Stimulated activated naive CD8-positive, alpha-beta T cell treated with anti-CD3 and anti-CD28 coated beads, Interleukin-15, amount 100 ng/mL, for 72 hours (primary cell): ENCODE data around the gene STAB2.

Experiments used
- ATAC-seq: fragments of 150-1000 bp; cut with Tn5 transposase; 2 replicates; pipeline ENCODE4 v1.10.0; 2021; ENCODE audit warnings: mild to moderate bottlenecking, moderate library complexity
- DNase-seq, 2 donors: peaks; one replicate each; pipeline ENCODE4 v3.0.0; 2021 to 2022
- H3K27ac Mint-ChIP-seq, 2 donors: one replicate each; pipeline ENCODE4 v1.8.0; 2022; ENCODE audit warnings: mild to moderate bottlenecking in 2 of 2, mixed read lengths in 2 of 2, moderate library complexity in 2 of 2
- H3K27me3 Mint-ChIP-seq: one replicate; pipeline ENCODE4 v1.8.0; 2022; ENCODE audit warnings: mixed read lengths
- H3K4me1 Mint-ChIP-seq: one replicate; pipeline ENCODE4 v1.8.0; 2022; ENCODE audit warnings: mild to moderate bottlenecking, mixed read lengths
- H3K4me3 Mint-ChIP-seq, 2 donors: one replicate each; pipeline ENCODE4 v1.8.0; 2022; ENCODE audit warnings: mild to moderate bottlenecking in 2 of 2, mixed read lengths in 2 of 2, moderate library complexity in 1 of 2
- H3K9me3 Mint-ChIP-seq, 2 donors: one replicate each; pipeline ENCODE4 v1.8.0; 2022; ENCODE audit warnings: mixed read lengths in 2 of 2

The STAB2 gene

DNA sequence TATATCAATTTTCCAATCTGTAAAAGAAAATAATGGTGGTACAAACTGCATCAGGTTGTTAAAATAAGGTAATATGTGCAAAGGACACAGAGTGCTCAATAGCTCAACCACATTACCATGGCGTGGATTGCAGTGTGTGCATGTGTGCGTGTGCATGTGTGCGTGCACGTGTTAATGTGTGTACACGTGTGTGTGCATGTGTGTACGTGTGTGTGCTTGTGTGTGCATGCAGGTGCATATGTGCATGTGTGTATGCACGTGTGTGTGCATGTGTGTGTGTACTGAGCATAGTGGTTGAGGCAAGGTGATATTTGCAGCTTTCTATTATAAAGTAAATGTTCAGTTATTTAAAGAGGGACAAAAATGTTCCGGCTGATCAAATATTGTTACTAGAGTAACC is 138.3 kb downstream of the STAB2 start:
- no peak overlapping the region for H3K4me3 Mint-ChIP-seq

DNA sequence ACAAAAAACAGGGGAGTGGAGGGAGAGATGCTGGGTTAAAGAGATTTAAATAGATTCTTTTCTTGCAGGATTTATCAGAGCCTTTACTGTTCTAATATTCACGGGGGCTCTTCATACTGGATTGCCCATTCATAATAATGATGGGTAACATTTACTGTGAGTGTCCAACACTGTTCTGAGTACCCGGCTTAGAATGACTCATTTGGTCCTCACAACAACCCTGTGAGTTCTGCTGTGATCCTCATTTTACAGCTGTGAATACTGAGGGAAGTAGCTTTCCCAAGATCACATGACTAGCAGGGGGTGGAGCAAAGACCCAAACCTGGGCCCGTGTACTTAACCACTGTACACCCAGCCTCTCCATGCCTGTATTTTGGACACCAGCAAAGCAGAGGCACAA is 140.6 kb downstream of the STAB2 start:
- no peak for DNase-seq
- Mint-ChIP-seq H3K27ac (no peak overlapping the region), H3K4me1 (no peaks in the 10 kb centered on the region), H3K4me3 (no peak overlapping the region), H3K27me3 (peaks cover 8% of the 10 kb centered on the region), H3K9me3 (peaks cover 5 to 9% of the 10 kb centered on the region in 2 donors)
- ATAC-seq: no peak

More for the DNA sequence above, 138.3 kb downstream of the STAB2 start:
- no peaks in the 10 kb centered on the region for H3K27me3 Mint-ChIP-seq
- H3K4me1 Mint-ChIP-seq: no peaks in the 10 kb centered on the region
- no peak for DNase-seq
- H3K9me3 Mint-ChIP-seq: no peaks in the 10 kb centered on the region
- no peak overlapping the region for H3K27ac Mint-ChIP-seq
- ATAC-seq: no peak

DNA sequence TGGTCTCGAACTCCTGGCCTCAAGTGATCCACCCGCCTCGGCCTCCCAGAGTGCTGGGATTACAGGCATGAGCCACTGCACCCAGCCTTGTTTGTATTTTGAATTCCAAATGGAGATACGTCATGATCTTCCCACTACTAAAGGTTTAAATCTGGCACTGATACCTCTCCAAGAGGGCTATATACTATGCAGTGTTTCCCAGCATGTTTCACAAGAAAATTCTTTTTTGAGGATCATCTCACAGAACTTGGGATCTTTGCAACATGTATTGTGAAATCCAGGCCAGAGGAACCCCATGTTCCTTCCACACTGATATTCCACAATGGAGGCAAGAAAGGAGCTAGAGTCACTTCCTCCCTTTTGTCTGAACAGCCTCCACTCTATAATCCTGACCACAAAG is 141.2 kb downstream of the STAB2 start:
- no peak for DNase-seq
- ATAC-seq: no peak
- Mint-ChIP-seq H3K4me3 (no peak overlapping the region), H3K4me1 (no peaks in the 10 kb centered on the region), H3K9me3 (peaks cover 5 to 9% of the 10 kb centered on the region in 2 donors), H3K27me3 (peaks cover 8% of the 10 kb centered on the region), H3K27ac (no peak overlapping the region)

DNA sequence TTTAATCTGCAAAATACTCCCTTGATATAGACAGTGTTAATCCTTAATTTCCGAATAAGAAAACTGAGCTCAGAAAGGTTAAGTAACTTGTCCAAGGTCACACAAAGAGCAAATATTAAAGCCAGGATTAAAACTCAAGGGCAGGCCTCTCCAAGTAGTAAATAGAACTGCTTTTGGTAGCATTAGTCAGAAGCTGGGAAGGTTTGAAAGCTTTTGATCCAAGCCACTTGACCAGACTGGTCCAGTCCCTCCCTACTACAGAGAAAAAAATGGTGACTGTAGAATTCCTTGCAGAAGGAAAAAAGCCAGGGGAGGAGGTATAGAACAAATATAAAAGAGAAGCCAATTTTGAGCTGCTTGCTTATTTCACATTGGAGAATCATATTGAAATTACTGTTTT is 142.4 kb downstream of the STAB2 start:
- DNase-seq: no peak
- peaks cover 5 to 9% of the 10 kb centered on the region in 2 donors for H3K9me3 Mint-ChIP-seq
- H3K4me1 Mint-ChIP-seq: no peaks in the 10 kb centered on the region
- H3K4me3 Mint-ChIP-seq: no peak overlapping the region
- H3K27me3 Mint-ChIP-seq: peaks cover 8% of the 10 kb centered on the region
- no peak overlapping the region for H3K27ac Mint-ChIP-seq
- no peak for ATAC-seq

DNA sequence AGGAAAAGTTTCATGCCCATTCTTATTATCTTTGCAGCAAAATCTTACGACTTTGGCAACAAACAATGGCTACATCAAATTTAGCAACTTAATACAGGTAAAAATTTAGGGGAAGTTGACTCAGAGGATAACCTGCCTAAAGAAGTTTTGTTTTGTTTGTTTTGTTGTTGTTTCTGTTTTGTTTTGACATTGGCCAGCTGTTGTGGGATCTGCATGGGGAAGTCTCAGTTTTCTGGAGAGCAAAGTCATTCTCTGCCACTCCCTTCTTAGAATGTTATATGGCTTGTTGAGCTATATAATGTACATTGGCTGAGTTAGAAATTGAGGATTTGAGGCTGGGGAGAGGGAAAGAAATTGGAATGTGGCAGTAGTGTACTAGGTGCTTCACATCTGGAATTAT is 144.5 kb downstream of the STAB2 start:
- DNase-seq: no peak
- Mint-ChIP-seq H3K9me3 (peaks cover 5 to 9% of the 10 kb centered on the region in 2 donors), H3K27me3 (peaks cover 8% of the 10 kb centered on the region), H3K4me3 (no peak overlapping the region), H3K4me1 (no peaks in the 10 kb centered on the region), H3K27ac (no peak overlapping the region)
- no peak for ATAC-seq

DNA sequence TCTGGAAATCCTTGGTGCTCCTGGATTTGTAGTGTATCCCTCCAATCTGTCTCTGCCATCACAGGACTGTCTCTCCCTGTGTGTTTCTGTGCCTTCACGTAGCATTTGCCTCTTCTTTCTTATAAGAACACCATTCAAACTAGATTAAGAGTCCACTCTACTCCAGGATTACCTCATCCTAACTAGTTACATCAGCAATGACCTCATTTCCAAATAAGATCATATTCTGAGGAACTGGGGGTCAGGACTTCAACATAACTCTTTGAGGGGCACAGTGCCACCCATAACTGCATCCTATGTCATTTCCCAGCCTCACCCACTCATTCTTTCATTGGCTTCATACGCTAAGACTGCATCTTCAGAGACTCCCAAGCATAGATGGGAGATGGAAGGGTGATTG is 147.8 kb downstream of the STAB2 start:
- Mint-ChIP-seq H3K27ac (peak overlapping the region in 1 of 2 donors; percentile 77), H3K9me3 (peaks cover 5 to 9% of the 10 kb centered on the region in 2 donors), H3K27me3 (peaks cover 13% of the 10 kb centered on the region), H3K4me1 (no peaks in the 10 kb centered on the region), H3K4me3 (no peak overlapping the region)
- ATAC-seq (no peak), DNase-seq (no peak)

DNA sequence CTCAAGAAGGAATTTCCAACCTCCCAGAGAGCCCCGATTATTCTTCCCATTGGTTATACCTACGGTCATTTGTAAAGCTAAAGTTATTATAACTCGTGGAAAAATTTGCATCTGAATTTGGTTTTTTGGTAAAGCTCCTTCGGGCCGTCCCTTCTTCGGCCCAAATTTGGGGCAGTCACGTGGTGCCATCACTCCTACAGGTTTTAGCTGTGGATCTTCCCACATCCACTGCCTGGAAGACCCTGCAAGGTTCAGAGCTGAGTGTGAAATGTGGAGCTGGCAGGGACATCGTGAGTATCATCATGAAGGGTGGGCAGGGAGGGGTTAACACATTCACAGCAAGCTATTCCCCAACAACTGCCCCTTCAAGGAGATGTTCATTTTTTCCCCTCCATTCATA is 148.2 kb downstream of the STAB2 start:
- H3K27me3 Mint-ChIP-seq: peaks cover 13% of the 10 kb centered on the region

DNA sequence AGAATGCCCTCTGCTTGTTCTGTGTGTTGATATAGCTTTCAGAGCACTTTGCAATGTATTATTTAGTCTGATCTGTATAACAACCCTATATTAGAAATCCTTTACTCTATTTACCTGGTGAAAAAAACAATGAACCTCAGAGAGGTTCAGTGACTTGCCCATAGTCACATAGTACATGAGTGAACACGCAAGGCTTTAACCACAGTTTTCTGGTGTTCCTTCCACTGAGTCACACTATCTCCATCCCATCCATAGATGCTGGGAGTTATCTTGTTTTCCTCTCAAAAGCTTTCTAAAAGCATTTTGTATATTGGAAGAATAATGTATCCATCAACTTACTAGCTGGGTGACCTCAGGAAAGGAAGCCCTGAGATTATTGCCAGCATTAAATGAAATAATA is 149.5 kb downstream of the STAB2 start:
- DNase-seq (no peak), ATAC-seq (no peak)
- Mint-ChIP-seq H3K27me3 (peaks cover 10% of the 10 kb centered on the region), H3K9me3 (peaks cover 3 to 5% of the 10 kb centered on the region in 2 donors), H3K4me1 (no peaks in the 10 kb centered on the region), H3K4me3 (no peak overlapping the region), H3K27ac (no peak overlapping the region)

More for the DNA sequence above, 148.2 kb downstream of the STAB2 start:
- Mint-ChIP-seq H3K9me3 (peaks cover 5 to 9% of the 10 kb centered on the region in 2 donors), H3K4me1 (no peaks in the 10 kb centered on the region), H3K27ac (no peak overlapping the region), H3K4me3 (no peak overlapping the region)
- DNase-seq (no peak), ATAC-seq (no peak)

DNA sequence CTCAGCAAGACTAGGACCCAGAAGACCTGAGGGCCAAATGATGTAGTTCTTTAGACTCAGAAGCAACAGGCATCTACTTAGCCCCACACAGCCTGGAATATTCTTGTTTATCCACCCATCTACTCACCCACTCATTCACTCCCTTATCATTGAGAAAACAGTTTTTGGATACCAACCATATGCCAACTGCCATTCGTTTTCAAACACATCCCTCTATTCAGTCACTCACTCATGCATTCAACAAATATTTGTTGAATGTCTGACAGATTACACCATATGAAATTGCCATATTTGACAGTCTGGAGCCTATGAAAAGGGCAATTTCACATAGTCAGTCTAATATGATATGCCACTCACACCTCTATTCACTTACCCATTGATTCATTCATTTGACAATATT is 150.8 kb downstream of the STAB2 start:
- peaks cover 5% of the 10 kb centered on the region for H3K27me3 Mint-ChIP-seq
- no peaks in the 10 kb centered on the region for H3K4me1 Mint-ChIP-seq
- no peak overlapping the region for H3K27ac Mint-ChIP-seq
- DNase-seq: no peak
- H3K4me3 Mint-ChIP-seq: no peak overlapping the region
- ATAC-seq: no peak
- no peaks in the 10 kb centered on the region for H3K9me3 Mint-ChIP-seq

DNA sequence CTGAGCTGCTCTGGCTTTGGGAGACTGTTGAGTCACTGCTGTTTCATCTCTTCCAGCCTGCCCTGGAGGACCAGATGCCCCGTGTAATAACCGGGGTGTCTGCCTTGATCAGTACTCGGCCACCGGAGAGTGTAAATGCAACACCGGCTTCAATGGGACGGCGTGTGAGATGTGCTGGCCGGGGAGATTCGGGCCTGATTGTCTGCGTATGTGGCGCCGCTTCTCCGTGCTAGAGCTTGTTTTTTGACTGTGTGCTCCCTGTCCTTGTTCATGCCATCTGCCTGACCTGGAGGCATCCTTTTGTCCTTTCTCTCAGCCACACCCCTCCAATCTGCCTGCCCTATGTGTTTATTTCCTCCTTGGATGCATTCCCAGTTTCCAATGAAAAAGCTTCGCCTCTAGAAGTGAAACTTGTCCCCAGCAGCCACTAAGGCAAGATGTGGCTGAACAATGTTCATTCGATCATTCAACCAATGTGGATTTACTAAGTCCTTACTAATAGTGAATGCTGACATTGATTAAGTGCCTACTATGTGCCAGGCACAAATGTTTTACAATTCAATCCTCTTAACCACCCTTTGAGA is 155.4 kb downstream of the STAB2 start:
- H3K4me3 Mint-ChIP-seq: no peak overlapping the region
- no peak for ATAC-seq
- no peaks in the 10 kb centered on the region for H3K4me1 Mint-ChIP-seq
- no peak overlapping the region for H3K27ac Mint-ChIP-seq
- no peaks in the 10 kb centered on the region for H3K9me3 Mint-ChIP-seq
- H3K27me3 Mint-ChIP-seq: peaks cover 5% of the 10 kb centered on the region
- DNase-seq: no peak

DNA sequence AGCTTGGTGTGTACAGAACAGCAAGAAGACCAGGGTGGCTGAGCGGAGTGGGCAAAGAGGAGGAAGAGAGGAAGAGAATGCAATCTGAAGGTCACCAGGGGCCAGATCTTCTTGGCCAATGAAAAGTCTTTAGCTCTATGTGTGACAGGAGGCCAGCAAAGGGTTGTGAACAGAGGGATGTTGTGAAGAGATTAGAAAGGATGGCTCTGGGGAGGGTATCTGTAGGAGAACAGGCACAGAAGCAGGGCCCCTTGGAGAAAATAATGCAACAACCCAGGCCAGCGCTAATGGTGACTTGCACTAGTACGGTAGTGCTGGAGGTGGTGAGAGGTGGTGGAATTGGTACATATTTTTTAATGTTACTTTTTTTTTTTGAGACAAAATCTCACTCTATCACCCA is 156.7 kb downstream of the STAB2 start:
- no peak overlapping the region for H3K4me3 Mint-ChIP-seq
- no peaks in the 10 kb centered on the region for H3K4me1 Mint-ChIP-seq
- DNase-seq (no peak), ATAC-seq (no peak)
- H3K9me3 Mint-ChIP-seq: no peaks in the 10 kb centered on the region
- H3K27me3 Mint-ChIP-seq: peaks cover 5% of the 10 kb centered on the region
- H3K27ac Mint-ChIP-seq: peak overlapping the region in 1 of 2 donors; percentile 1

DNA sequence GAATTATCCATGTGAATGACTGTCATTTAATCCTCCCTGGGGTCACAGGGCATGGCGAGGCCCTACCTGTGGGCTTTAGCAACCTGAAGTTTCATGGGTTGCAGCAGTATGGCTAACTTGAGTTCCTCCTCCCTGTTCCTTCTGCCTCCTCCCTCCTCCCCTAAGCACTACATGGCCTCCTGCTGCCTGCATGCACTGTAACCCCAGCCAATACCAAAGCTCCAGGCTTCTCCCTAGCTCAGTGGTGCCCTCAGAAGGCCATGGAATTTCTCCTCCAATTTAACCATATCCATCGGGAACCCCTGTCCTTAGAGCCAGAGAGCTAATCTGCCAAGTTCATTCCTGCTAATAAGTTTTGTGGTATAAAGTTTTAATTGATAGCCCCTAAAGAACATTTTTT is 158.9 kb downstream of the STAB2 start:
- no peak overlapping the region for H3K27ac Mint-ChIP-seq

DNA sequence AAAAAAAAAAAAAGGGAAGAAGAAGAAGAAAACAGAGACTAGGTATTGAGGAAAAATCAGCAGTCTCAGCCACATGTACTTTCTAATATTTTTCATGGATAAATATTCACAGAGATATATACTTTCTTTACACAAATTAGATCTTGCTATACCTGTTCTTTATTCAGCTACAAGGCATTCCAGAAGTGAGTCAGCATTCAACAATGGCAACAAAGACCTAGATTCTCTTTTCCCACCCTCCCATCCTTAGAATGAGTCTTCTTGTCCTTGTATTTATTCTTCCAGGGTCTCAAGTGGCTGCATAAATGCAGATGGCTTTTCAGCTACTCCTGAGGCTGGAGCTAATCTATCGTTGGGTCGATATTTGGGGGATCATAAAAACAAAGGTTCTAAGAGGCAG is 160.9 kb downstream of the STAB2 start:
- DNase-seq (no peak), ATAC-seq (no peak)
- Mint-ChIP-seq H3K4me1 (no peaks in the 10 kb centered on the region), H3K9me3 (no peaks in the 10 kb centered on the region), H3K27me3 (peaks cover 9% of the 10 kb centered on the region), H3K27ac (no peak overlapping the region), H3K4me3 (no peak overlapping the region)

More for the DNA sequence above, 158.9 kb downstream of the STAB2 start:
- no peak for DNase-seq
- Mint-ChIP-seq H3K4me3 (no peak overlapping the region), H3K9me3 (no peaks in the 10 kb centered on the region), H3K27me3 (no peaks in the 10 kb centered on the region), H3K4me1 (no peaks in the 10 kb centered on the region)
- no peak for ATAC-seq

DNA sequence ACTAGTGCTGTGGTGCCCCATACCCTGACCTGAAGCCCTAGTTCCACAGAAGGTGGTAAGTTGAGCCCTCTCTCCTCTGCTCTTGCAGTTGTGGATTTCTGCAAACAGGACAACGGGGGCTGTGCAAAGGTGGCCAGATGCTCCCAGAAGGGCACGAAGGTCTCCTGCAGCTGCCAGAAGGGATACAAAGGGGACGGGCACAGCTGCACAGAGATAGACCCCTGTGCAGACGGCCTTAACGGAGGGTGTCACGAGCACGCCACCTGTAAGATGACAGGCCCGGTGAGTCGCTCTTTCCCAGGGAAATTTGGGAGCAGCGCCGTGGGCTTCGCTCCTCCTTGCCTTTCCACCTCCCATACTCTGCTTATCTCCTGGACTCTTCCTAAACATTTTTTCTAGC is 161.8 kb downstream of the STAB2 start:
- H3K4me3 Mint-ChIP-seq: no peak overlapping the region
- no peaks in the 10 kb centered on the region for H3K9me3 Mint-ChIP-seq
- no peak for ATAC-seq
- H3K27ac Mint-ChIP-seq: no peak overlapping the region
- peaks cover 9% of the 10 kb centered on the region for H3K27me3 Mint-ChIP-seq
- no peaks in the 10 kb centered on the region for H3K4me1 Mint-ChIP-seq
- no peak for DNase-seq

DNA sequence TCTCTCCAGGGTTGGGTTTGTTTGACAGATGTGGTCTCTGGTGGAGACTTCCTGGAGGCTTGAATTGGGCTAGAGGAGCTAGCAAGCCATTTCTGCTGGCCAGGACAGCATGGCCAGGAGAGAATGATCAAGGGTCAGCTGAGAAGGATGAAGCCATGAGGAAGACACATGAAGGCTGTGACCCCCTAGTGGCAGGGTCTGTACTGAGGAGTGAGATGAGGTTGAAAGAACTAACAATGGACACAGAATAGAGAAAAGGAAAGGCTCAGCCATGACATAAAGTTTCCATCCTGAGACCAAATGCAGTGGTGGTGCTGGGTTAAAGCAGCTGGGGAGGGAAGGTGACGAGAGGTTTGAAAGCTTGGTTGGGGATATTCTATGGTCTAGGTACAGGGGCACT is 164.1 kb downstream of the STAB2 start:
- no peak for ATAC-seq
- no peak for DNase-seq
- H3K4me1 Mint-ChIP-seq: no peaks in the 10 kb centered on the region
- no peak overlapping the region for H3K4me3 Mint-ChIP-seq
- H3K27me3 Mint-ChIP-seq: peaks cover 9% of the 10 kb centered on the region
- no peaks in the 10 kb centered on the region for H3K9me3 Mint-ChIP-seq
- peak overlapping the region in 1 of 2 donors; percentile 57 for H3K27ac Mint-ChIP-seq

DNA sequence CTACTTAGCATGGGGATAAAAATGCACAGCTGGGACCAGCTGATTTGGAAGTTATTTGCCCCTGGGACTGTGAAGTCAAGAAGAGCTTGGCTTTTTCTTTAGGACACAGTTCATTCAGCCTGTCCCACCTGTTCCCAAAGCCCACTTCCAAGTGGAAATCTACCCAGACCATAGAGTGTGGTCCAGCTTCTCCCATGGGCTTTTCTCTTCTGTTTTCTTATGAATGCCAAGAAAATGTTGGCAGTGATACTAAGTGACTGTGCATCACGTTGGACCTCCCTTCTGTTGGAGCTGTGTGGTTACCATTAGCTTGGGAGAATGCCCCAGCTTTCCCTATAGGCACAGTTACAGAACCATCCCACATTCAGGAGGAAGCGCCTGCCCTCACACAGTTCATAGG is 164.5 kb downstream of the STAB2 start:
- H3K27me3 Mint-ChIP-seq: peaks cover 9% of the 10 kb centered on the region
- H3K4me1 Mint-ChIP-seq: no peaks in the 10 kb centered on the region
- no peak for DNase-seq
- no peak for ATAC-seq
- no peak overlapping the region for H3K4me3 Mint-ChIP-seq
- peak overlapping the region in 1 of 2 donors; percentile 57 for H3K27ac Mint-ChIP-seq
- H3K9me3 Mint-ChIP-seq: no peaks in the 10 kb centered on the region

DNA sequence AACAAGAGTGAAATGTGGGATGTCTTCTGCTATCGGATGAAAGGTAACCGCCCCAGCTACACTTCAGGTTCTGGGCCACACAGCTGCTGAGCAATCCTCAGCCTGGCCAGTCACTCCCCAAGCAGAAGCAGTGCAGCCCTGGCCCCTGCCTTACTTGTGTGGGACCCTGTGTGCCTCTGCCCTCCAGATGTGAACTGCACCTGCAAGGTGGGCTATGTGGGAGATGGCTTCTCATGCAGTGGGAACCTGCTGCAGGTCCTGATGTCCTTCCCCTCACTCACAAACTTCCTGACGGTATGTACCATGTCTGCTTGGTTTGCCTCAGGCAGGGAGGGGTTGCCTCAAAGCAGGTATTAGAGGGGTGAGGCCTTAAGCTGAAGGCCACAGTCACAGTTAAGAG is 168.4 kb downstream of the STAB2 start:
- H3K27me3 Mint-ChIP-seq: peaks cover 9% of the 10 kb centered on the region
- no peak overlapping the region for H3K27ac Mint-ChIP-seq
- DNase-seq (no peak), ATAC-seq (no peak)
- H3K9me3 Mint-ChIP-seq: no peaks in the 10 kb centered on the region
- H3K4me1 Mint-ChIP-seq: no peaks in the 10 kb centered on the region
- no peak overlapping the region for H3K4me3 Mint-ChIP-seq
